Vagina (tissue), 2 donors: ENCODE data around the gene CDK5RAP3.

Experiments
- CTCF ChIP-seq, 3 experiments: fragments of 450-650 bp in 2 of 3; fragments of 200-600 bp in 1 of 3; sonication (generic) in 1 of 3; IDR thresholded peaks; one replicate each; pipeline ENCODE4 v1.5.1; 2017 to 2019; ENCODE audit warnings: antibody characterized with exemption in 3 of 3, mild to moderate bottlenecking in 2 of 3, moderate library complexity in 2 of 3
- POLR2A ChIP-seq, 2 donors: fragments of 450-650 bp; IDR thresholded peaks; one replicate each; pipeline ENCODE4 v1.6.1; 2017; ENCODE audit warnings: antibody characterized with exemption in 2 of 2, mild to moderate bottlenecking in 2 of 2, moderate library complexity in 2 of 2
- POLR2AphosphoS5 ChIP-seq, 2 donors: sonication (generic); formaldehyde crosslinking; IDR thresholded peaks; one replicate each; pipeline ENCODE4 v1.9.0; 2017; ENCODE audit warnings: antibody characterized with exemption in 2 of 2, mild to moderate bottlenecking in 2 of 2, low read depth in 1 of 2; ENCODE audit not compliant: insufficient read depth in 1 of 2

DNA sequence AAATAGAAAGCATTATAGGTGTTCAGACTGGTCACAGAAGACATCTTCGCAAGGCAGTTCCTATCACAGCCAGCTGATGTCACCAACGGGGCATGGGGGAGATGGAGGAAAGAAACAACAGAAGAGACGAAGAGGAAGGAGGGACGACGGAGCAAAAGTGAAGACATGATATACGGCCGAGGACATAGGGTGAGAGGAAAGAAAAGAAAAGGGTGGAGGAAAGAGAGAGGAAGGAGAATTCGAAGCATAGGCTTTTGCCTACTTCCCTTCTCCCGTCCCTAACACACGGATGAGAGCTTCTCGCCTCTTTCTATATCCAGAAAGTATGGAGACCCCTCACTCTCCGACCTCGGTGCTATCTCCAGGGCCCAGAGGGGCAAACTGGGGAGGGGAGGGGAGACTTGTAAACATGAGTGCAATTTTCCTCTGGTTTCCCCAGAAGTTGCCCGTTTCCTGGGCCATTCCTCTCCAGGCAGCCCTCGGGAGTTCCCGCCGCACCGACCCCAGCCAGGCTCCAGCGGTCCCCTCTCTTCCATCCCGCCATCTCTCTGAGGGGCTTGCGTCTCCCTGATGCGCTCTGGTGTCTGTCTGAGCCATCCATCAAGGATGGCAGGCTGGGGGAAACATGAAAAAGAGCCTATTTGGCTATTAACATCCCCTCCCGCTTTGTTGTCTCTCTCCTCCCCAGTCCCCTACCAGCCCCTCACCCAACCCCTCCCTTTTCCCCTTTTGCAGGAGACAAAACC, 40.7 kb downstream of the CDK5RAP3 start:
- TF ChIP-seq CTCF (IDR thresholded peaks at IDR 0.05) (no peak), POLR2AphosphoS5 (IDR thresholded peaks at IDR 0.05; ENCODE audit: insufficient read depth in 1 of 2, low read depth in 1 of 2) (no peak), POLR2A (IDR thresholded peaks at IDR 0.05) (no peak)
